Type B pancreatic cell (in vitro differentiated cells): ENCODE measurements around the gene GZF1. TPM values are rescaled to one million over a fixed set of nuclear protein-coding genes. Genes with fewer than 3 reads are reported as not detected.

ENCODE experiments used
- DNase-seq: peaks from one replicate; pipeline ENCODE4 v3.0.0; 2021; ENCODE audit warnings: mixed read lengths; ENCODE audit not compliant: unreplicated experiment; ENCODE audit errors: extremely low spot score
- H3K27ac Mint-ChIP-seq: 2 replicates; pipeline ENCODE4 v1.8.0; 2021; ENCODE audit warnings: mild to moderate bottlenecking, mixed read lengths
- H3K27me3 Mint-ChIP-seq: 2 replicates; pipeline ENCODE4 v1.8.0; 2021; ENCODE audit warnings: mixed read lengths
- H3K36me3 Mint-ChIP-seq: 2 replicates; pipeline ENCODE4 v1.8.0; 2021; ENCODE audit warnings: mixed read lengths
- H3K4me1 Mint-ChIP-seq: one replicate; pipeline ENCODE4 v1.8.0; 2021; ENCODE audit warnings: mixed read lengths; ENCODE audit not compliant: unreplicated experiment
- H3K4me3 Mint-ChIP-seq: 2 replicates; pipeline ENCODE4 v1.8.0; 2021; ENCODE audit warnings: mild to moderate bottlenecking, mixed read lengths
- H3K9me3 Mint-ChIP-seq: 2 replicates; pipeline ENCODE4 v1.8.0; 2021; ENCODE audit warnings: mixed read lengths
- CTCF ChIP-seq: fragments of 200-600 bp; sonication (generic); conservative IDR thresholded peaks from 2 replicates; pipeline ENCODE4 v1.5.0; 2021; ENCODE audit warnings: antibody characterized with exemption, mild to moderate bottlenecking
- total RNA-seq: library from RNA; stranded (reverse); gene quantifications from 2 replicates; pipeline ENCODE4 v1.2.1, GENCODE V29; 2021; ENCODE audit warnings: low replicate concordance

Gene GZF1
- total RNA-seq, 1 donor from 2014 or later, result 13.4 TPM

- H3K9me3 Mint-ChIP-seq, result no peaks in the 10 kb centered on the region
- DNase-seq, result no peak
Observed at GRCh38 chr20:23331450-23332350, 30.3 kb upstream of the GZF1 start.

DNA sequence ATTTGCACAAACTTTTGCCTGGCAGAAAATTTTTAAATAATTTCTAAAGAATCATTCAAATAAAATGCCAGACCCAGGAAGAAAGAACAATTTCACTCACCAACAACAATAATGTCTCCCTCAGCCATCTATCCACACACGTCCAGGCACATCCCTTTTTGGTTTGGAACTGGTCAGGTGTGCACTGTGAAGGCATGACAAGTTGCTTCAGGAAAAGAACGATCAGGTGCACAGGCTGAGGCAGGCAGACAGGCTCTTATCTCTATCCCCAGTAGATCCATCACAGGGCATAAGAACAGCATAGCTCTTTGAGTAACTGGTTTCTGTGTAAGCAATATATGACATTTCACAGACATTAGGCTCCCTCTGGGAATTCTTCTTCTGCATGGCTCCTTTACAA is 29.5 kb upstream of the GZF1 start:
- no peaks in the 10 kb centered on the region for H3K9me3 Mint-ChIP-seq
- H3K27ac Mint-ChIP-seq, result no peak overlapping the region
- no peaks in the 10 kb centered on the region for H3K36me3 Mint-ChIP-seq

More at GRCh38 chr20:23331450-23332350, 30.3 kb upstream of the GZF1 start:
- Mint-ChIP-seq H3K4me3 (no peak overlapping the region), H3K4me1 (no peaks in the 10 kb centered on the region), H3K27me3 (no peaks in the 10 kb centered on the region), H3K27ac (no peak overlapping the region), H3K36me3 (no peaks in the 10 kb centered on the region)
- no peak for TF ChIP-seq CTCF

GRCh38 chr20:23334111-23334510 is 27.9 kb upstream of the GZF1 start:
- no peak for DNase-seq
- TF ChIP-seq CTCF, result no peak
- peaks cover 5% of the 10 kb centered on the region for H3K27me3 Mint-ChIP-seq
- no peaks in the 10 kb centered on the region for H3K4me1 Mint-ChIP-seq
- no peak overlapping the region for H3K4me3 Mint-ChIP-seq
- no peaks in the 10 kb centered on the region for H3K9me3 Mint-ChIP-seq
- H3K27ac Mint-ChIP-seq, result no peak overlapping the region
- H3K36me3 Mint-ChIP-seq, result no peaks in the 10 kb centered on the region

More for the DNA sequence above, 29.5 kb upstream of the GZF1 start:
- Mint-ChIP-seq H3K27me3 (no peaks in the 10 kb centered on the region), H3K4me1 (no peaks in the 10 kb centered on the region), H3K4me3 (no peak overlapping the region)
- DNase-seq, result no peak
- TF ChIP-seq CTCF, result no peak

DNA sequence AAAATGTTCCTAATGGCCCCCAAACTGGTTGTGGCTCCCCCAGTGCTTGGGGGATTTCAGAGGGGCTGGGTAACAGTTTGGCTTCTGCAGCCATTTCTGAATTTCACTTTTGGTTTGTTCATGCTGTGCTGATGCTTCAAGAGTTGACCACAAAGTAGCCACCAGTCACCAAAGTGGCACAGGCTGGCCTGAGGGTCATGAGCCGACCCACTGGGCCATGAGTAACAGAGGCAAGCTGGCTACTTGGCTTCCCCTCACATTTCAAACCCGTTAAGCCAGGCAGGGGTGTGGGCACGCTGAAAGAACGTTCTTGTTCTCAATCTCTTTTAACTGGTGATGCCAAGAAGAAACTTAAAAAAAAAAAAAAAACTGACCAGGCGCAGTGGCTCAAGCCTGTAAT is 26.5 kb upstream of the GZF1 start:
- Mint-ChIP-seq H3K4me1 (no peaks in the 10 kb centered on the region), H3K36me3 (no peaks in the 10 kb centered on the region), H3K4me3 (no peak overlapping the region), H3K27ac (no peak overlapping the region), H3K9me3 (no peaks in the 10 kb centered on the region), H3K27me3 (peaks cover 9% of the 10 kb centered on the region)
- no peak for TF ChIP-seq CTCF
- DNase-seq, result no peak

- no peaks in the 10 kb centered on the region for H3K4me1 Mint-ChIP-seq
- peaks cover 11% of the 10 kb centered on the region for H3K27me3 Mint-ChIP-seq
- H3K27ac Mint-ChIP-seq, result no peak overlapping the region
- no peaks in the 10 kb centered on the region for H3K36me3 Mint-ChIP-seq
- H3K4me3 Mint-ChIP-seq, result no peak overlapping the region
- no peaks in the 10 kb centered on the region for H3K9me3 Mint-ChIP-seq
- TF ChIP-seq CTCF, result no peak
- no peak for DNase-seq
Observed at GRCh38 chr20:23336476-23336875, 25.5 kb upstream of the GZF1 start.
